ENCODE data around the gene TPI1. TPM values are rescaled to one million over a fixed set of nuclear protein-coding genes. Genes with fewer than 3 reads are reported as not detected.

The TPI1 gene
- total RNA-seq, result 1,157 and 1,161 TPM in 2 replicates

- intact Hi-C loops (cut with micrococcal nuclease), result loop anchor here (1.0 to 2.0 kb wide), 4 partner anchors 15 to 241 kb away; partner anchors contain the start of genes C1RL, MLF2 and USP5
Measured at GRCh38 chr12:6867413-6868210, at the start of gene TPI1. TPI1 (plus strand) TSS chr12:6867531; CDS start chr12:6867567, 36 bp downstream.

GRCh38 chr12:6817662-6818157 is 49.6 kb upstream of the TPI1 start:
- intact Hi-C loops (cut with micrococcal nuclease), result no loop called here

GRCh38 chr12:6818222-6818621 is 49.1 kb upstream of the TPI1 start:
- intact Hi-C loops (cut with micrococcal nuclease), result no loop called here

- intact Hi-C loops (cut with micrococcal nuclease), result no loop called here
Measured at GRCh38 chr12:6818645-6819044, 48.7 kb upstream of the TPI1 start.

GRCh38 chr12:6819106-6820030 is 48.0 kb upstream of the TPI1 start:
- intact Hi-C loops (cut with micrococcal nuclease), result no loop called here

GRCh38 chr12:6820166-6820565 is 47.2 kb upstream of the TPI1 start:
- intact Hi-C loops (cut with micrococcal nuclease), result no loop called here

GRCh38 chr12:6821591-6822425 is 45.5 kb upstream of the TPI1 start, which contains the start of gene GPR162:
GPR162 (plus strand) TSS chr12:6821821; CDS start chr12:6823899, 2,078 bp downstream.
- intact Hi-C loops (cut with micrococcal nuclease), result no loop called here

- intact Hi-C loops (cut with micrococcal nuclease), result no loop called here
Measured at GRCh38 chr12:6822426-6823135, 44.8 kb upstream of the TPI1 start.

- intact Hi-C loops (cut with micrococcal nuclease), result no loop called here
Measured at GRCh38 chr12:6823182-6824084, 43.9 kb upstream of the TPI1 start.

GRCh38 chr12:6824085-6824775 is 43.1 kb upstream of the TPI1 start:
- intact Hi-C loops (cut with micrococcal nuclease), result no loop called here

- intact Hi-C loops (cut with micrococcal nuclease), result loop anchor here (1.0 to 5.0 kb wide), 5 partner anchors 33 to 218 kb away; partner anchors contain the start of genes CHD4, MLF2 and ZNF384
Measured at GRCh38 chr12:6824901-6825381, 42.4 kb upstream of the TPI1 start.

GRCh38 chr12:6825398-6826124 is 41.8 kb upstream of the TPI1 start:
- intact Hi-C loops (cut with micrococcal nuclease), result loop anchor here (1.0 to 5.0 kb wide), 5 partner anchors 33 to 218 kb away; partner anchors contain the start of genes CHD4, MLF2 and ZNF384

- intact Hi-C loops (cut with micrococcal nuclease), result loop anchor here (5.0 kb wide), 3 partner anchors 34 to 219 kb away; partner anchors contain the start of genes CHD4 and ZNF384
Measured at GRCh38 chr12:6826125-6826733, 41.1 kb upstream of the TPI1 start.

GRCh38 chr12:6826734-6827436 is 40.4 kb upstream of the TPI1 start:
- intact Hi-C loops (cut with micrococcal nuclease), result loop anchor here (5.0 kb wide), 3 partner anchors 35 to 220 kb away; partner anchors contain the start of genes CHD4 and ZNF384

- intact Hi-C loops (cut with micrococcal nuclease), result loop anchor here (5.0 kb wide), 3 partner anchors 35 to 220 kb away; partner anchors contain the start of genes CHD4 and ZNF384
Measured at GRCh38 chr12:6827437-6827911, 39.9 kb upstream of the TPI1 start.
